ENCODE measurements around the gene ARMC9. TPM values are rescaled to one million over a fixed set of nuclear protein-coding genes. Genes with fewer than 3 reads are reported as not detected.
A peak's percentile ranks its signal among the peaks of the same experiment; 100 is the strongest.

Gene ARMC9, protein sequence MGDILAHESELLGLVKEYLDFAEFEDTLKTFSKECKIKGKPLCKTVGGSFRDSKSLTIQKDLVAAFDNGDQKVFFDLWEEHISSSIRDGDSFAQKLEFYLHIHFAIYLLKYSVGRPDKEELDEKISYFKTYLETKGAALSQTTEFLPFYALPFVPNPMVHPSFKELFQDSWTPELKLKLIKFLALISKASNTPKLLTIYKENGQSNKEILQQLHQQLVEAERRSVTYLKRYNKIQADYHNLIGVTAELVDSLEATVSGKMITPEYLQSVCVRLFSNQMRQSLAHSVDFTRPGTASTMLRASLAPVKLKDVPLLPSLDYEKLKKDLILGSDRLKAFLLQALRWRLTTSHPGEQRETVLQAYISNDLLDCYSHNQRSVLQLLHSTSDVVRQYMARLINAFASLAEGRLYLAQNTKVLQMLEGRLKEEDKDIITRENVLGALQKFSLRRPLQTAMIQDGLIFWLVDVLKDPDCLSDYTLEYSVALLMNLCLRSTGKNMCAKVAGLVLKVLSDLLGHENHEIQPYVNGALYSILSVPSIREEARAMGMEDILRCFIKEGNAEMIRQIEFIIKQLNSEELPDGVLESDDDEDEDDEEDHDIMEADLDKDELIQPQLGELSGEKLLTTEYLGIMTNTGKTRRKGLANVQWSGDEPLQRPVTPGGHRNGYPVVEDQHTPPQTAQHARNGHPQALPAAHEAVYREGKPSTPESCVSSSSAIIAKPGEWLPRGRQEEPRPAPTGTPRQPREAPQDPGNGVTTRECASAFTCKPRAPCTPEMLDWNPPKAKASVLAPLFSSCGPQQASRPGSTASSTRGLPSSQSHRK
- 10 to 100 TPM in 1 of 2 donors, 1 to 10 TPM in 1; 6.9 to 10.1 TPM for total RNA-seq

DNA sequence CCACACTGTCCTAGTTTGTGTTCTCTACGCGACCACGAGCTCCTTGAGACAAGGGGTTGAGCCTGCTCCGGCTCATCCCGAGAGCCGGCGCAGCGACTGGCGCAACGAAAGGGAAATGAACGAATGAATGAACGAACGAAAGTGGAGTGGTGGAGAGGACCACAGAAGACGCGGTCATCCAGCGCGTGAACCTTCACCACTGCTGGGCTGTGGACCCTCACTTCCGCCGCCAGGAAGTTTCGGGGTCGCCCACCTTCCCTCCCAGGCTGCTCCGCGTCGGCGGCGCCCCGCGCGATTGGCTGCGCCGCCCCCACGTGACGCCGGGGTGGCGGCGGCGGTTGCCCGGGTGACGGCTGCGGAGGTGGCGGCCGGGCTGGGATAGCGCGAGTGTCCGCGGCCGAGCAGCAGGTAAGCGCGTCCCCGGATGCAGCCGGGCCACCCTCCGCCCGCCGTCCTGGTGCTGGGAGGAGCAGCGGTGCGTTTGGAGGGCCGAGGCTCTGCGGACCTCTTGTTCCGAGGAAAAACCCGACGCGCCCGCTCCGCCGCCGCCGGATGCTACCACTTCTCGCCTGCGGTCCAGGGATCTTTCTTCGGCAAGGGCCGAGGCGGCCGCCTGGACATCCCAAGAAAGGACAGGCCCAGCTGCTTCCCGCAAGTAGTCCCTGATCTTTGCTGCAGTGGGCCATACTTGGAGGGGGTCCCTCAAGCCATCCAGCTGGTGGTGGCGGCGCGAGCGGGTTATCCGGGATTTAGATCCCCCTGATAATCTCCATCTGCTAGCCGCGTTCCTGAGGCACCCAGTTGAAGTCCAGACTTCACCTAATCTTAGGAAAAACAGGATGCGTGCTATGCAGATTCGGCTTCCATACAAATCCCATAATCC is at the start of gene ARMC9:
TSS of gene ARMC9 (plus strand) at position 341 of the 883 bp plus-strand sequence. CDS start 7,608 bp downstream, outside the sequence.
- TF ChIP-seq, protein P1, sequence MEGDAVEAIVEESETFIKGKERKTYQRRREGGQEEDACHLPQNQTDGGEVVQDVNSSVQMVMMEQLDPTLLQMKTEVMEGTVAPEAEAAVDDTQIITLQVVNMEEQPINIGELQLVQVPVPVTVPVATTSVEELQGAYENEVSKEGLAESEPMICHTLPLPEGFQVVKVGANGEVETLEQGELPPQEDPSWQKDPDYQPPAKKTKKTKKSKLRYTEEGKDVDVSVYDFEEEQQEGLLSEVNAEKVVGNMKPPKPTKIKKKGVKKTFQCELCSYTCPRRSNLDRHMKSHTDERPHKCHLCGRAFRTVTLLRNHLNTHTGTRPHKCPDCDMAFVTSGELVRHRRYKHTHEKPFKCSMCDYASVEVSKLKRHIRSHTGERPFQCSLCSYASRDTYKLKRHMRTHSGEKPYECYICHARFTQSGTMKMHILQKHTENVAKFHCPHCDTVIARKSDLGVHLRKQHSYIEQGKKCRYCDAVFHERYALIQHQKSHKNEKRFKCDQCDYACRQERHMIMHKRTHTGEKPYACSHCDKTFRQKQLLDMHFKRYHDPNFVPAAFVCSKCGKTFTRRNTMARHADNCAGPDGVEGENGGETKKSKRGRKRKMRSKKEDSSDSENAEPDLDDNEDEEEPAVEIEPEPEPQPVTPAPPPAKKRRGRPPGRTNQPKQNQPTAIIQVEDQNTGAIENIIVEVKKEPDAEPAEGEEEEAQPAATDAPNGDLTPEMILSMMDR (IDR thresholded peaks at IDR 0.05), result peak in 1 of 7 experiments; percentile 16
- peak in 2 of 3 donors; percentile 58 to 60 for TF ChIP-seq POLR2A (IDR thresholded peaks at IDR 0.05)
- no peaks in the 10 kb centered on the region for H3K27me3 ChIP-seq
- H3K36me3 ChIP-seq (replicated peaks in 1 of 2; ENCODE audit: insufficient read depth in 1 of 2, low read depth in 2 of 2), result no peaks in the 10 kb centered on the region
- H3K4me3 ChIP-seq, result peak within 1 kb of the TSS; percentile 66 to 95
- 0 to 1% methylated on average over 21 to 83 of the region's 83 CpGs for WGBS, 2 donors
- DNase-seq, result peak; percentile 76 to 83 (median 78)
- H3K27ac ChIP-seq, result peak within 1 kb of the TSS in 3 of 4 donors; percentile 5 to 71 (median 67)
- intact Hi-C loops (cut with DNase I), result no loop called here
- peaks cover 17% of the 10 kb centered on the region for H3K4me1 ChIP-seq
- ATAC-seq, result peak; percentile 95
- H3K9me3 ChIP-seq, result no peaks in the 10 kb centered on the region

DNA sequence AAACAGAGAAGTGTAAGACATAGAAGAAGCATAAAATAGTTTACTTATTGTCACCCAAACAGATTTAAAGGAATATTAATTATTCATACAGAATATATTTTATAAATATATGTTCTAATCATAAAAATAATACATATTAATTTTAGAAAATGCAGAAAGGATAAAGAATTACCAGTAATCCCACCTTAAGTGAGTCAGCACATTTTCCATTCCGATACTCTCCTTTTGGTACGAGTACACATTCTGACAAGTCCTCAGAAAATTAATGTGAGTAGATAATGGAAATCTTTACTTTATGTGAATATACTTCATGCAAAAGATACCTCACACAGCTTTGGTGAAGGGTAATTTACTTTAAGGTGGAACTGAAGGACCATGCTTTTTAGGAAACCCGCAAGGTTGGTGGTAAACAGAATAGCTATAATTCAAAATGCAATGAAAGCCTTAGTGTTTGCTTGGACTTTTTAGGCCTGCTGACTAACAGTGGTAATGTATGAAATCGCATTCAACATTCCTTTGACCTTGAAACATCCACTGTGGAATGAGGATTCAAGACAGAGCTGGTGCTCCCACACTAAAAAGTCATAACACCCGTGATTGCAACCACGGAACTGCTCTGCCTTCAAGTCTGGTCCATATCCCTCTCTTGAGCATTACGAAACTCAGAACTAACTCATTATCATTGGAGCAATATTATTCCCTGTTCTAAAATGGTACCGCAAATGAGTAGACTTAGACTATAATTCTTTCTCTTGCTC is 45.5 kb upstream of the ARMC9 start:
- TF ChIP-seq POLR2A (IDR thresholded peaks at IDR 0.05), result no peak
- TF ChIP-seq, protein P1 (IDR thresholded peaks at IDR 0.05), result no peak
- peaks cover 0 to 7% of the 10 kb centered on the region in 2 donors for H3K36me3 ChIP-seq (replicated peaks in 1 of 2; ENCODE audit: insufficient read depth in 1 of 2, low read depth in 2 of 2)
- H3K27ac ChIP-seq, result no peak overlapping the region
- DNase-seq (no peak), ATAC-seq (no peak)
- intact Hi-C loops (cut with DNase I), result no loop called here
- no peaks in the 10 kb centered on the region for H3K4me1 ChIP-seq
- WGBS, 2 donors, result 83 to 86% methylated on average over 8 of the region's 8 CpGs
- H3K27me3 ChIP-seq, result no peaks in the 10 kb centered on the region
- H3K4me3 ChIP-seq, result no peak overlapping the region
- H3K9me3 ChIP-seq, result no peaks in the 10 kb centered on the region

DNA sequence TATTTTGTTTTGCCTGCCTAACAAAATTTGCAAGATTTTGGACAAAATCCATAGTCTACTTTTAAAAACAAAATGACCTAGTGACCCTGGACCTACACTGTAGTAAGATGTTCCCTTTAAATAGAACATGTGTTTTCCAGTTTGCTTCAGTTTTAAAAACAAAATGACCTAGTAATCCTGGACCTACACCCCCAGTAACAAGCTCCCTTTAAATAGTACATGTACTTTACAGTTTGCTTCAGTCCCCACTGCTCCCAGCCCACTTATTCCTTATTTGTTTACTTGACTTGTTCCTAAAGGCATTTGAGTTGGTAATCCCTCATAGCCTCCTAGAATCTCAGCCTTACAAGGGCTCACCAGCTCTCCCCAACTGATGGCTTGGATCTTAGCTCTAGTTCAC is 39.1 kb upstream of the ARMC9 start:
- H3K9me3 ChIP-seq, result no peaks in the 10 kb centered on the region
- no peak overlapping the region for H3K27ac ChIP-seq
- no peak for TF ChIP-seq POLR2A (IDR thresholded peaks at IDR 0.05)
- TF ChIP-seq, protein P1 (IDR thresholded peaks at IDR 0.05), result no peak
- DNase-seq (no peak), ATAC-seq (no peak)
- peaks cover 0 to 5% of the 10 kb centered on the region in 2 donors for H3K36me3 ChIP-seq (replicated peaks in 1 of 2; ENCODE audit: insufficient read depth in 1 of 2, low read depth in 2 of 2)
- intact Hi-C loops (cut with DNase I), result no loop called here
- no peaks in the 10 kb centered on the region for H3K27me3 ChIP-seq
- H3K4me3 ChIP-seq, result no peak overlapping the region
- H3K4me1 ChIP-seq, result no peaks in the 10 kb centered on the region

GRCh38 chr2:231160701-231161100 is 37.7 kb upstream of the ARMC9 start:
- H3K4me1 ChIP-seq, result no peaks in the 10 kb centered on the region
- intact Hi-C loops (cut with DNase I), result no loop called here
- TF ChIP-seq, protein P1 (IDR thresholded peaks at IDR 0.05), result no peak
- no peak for TF ChIP-seq POLR2A (IDR thresholded peaks at IDR 0.05)
- ATAC-seq (no peak), DNase-seq (no peak)
- no peak overlapping the region for H3K27ac ChIP-seq
- H3K4me3 ChIP-seq, result no peak overlapping the region
- H3K9me3 ChIP-seq, result no peaks in the 10 kb centered on the region
- 89 to 94% methylated on average over 5 of the region's 5 CpGs for WGBS, 2 donors
- H3K36me3 ChIP-seq (replicated peaks in 1 of 2; ENCODE audit: insufficient read depth in 1 of 2, low read depth in 2 of 2), result peaks cover 0 to 2% of the 10 kb centered on the region in 2 donors
- no peaks in the 10 kb centered on the region for H3K27me3 ChIP-seq

All from body of pancreas (tissue), 4 donors.